Thyroid gland (tissue), 4 donors: ENCODE results near the gene PPP2R3A.
A peak's percentile ranks its signal among the peaks of the same experiment; 100 is the strongest.

Source experiments
- CTCF ChIP-seq, 6 experiments: fragments of 200-600 bp in 3 of 6; fragments of 450-650 bp in 3 of 6; sonication (generic) in 3 of 6; IDR thresholded peaks; one replicate each; pipeline ENCODE4 v1.5.1; 2016 to 2019; ENCODE audit warnings: antibody characterized with exemption in 6 of 6, mild to moderate bottlenecking in 2 of 6, inconsistent platforms in 1 of 6, moderate library complexity in 1 of 6
- POLR2A ChIP-seq, 2 donors: fragments of 450-650 bp; IDR thresholded peaks; one replicate each; pipeline ENCODE4 v1.6.1; 2017; ENCODE audit warnings: antibody characterized with exemption in 2 of 2, mild to moderate bottlenecking in 2 of 2, moderate library complexity in 1 of 2

- no peak for TF ChIP-seq CTCF (IDR thresholded peaks at IDR 0.05)
- peak in 1 of 2 donors; percentile 5 for TF ChIP-seq POLR2A (IDR thresholded peaks at IDR 0.05)
Measured at GRCh38 chr3:136193278-136194054, 227.9 kb downstream of the PPP2R3A start.
